Measurements from ENCODE around the gene FCGBP.
"Not testable (repeated sequence)": the region's sequence is repeated elsewhere in the genome, so short reads cannot be mapped to it uniquely, and the experiment has no call there.

Gene FCGBP

GRCh38 chr19:39916236-39916635, 18.2 kb downstream of the FCGBP start:
- Histone ChIP-seq H3K9ac (ENCODE audit: insufficient read length, low read depth) (no peak overlapping the region), H3K36me3 (ENCODE audit: insufficient read depth, insufficient read length, low read length) (no peaks in the 10 kb centered on the region), H3K4me1 (ENCODE audit: insufficient read depth, insufficient read length) (no peaks in the 10 kb centered on the region), H3K27me3 (ENCODE audit: insufficient read depth, insufficient read length) (no peaks in the 10 kb centered on the region), H3K4me3 (ENCODE audit: insufficient read length, low read depth) (no peak overlapping the region), H3K9me3 (ENCODE audit: insufficient read depth, low read length) (no peaks in the 10 kb centered on the region)
- TF ChIP-seq SUZ12 (IDR thresholded peaks at IDR 0.05; ENCODE audit: extremely low read depth, insufficient read depth, insufficient read length) (no peak), ZNF274 (IDR thresholded peaks at IDR 0.05; ENCODE audit: low read depth, low read length) (no peak), YY1 (IDR thresholded peaks at IDR 0.05; ENCODE audit: insufficient read depth, insufficient read length) (no peak)
- no peak for DNase-seq (ENCODE audit: low read depth, low spot score)

- H3K36me3 ChIP-seq (ENCODE audit: insufficient read depth, insufficient read length, low read length), result no peaks in the 10 kb centered on the region
- no peak overlapping the region for H3K9ac ChIP-seq (ENCODE audit: insufficient read length, low read depth)
- H3K4me3 ChIP-seq (ENCODE audit: insufficient read length, low read depth), result no peak overlapping the region
- no peak for TF ChIP-seq YY1 (IDR thresholded peaks at IDR 0.05; ENCODE audit: insufficient read depth, insufficient read length)
- TF ChIP-seq ZNF274 (IDR thresholded peaks at IDR 0.05; ENCODE audit: low read depth, low read length), result no peak
- no peak for TF ChIP-seq SUZ12 (IDR thresholded peaks at IDR 0.05; ENCODE audit: extremely low read depth, insufficient read depth, insufficient read length)
- DNase-seq (ENCODE audit: low read depth, low spot score), result no peak
- H3K4me1 ChIP-seq (ENCODE audit: insufficient read depth, insufficient read length), result no peaks in the 10 kb centered on the region
- no peaks in the 10 kb centered on the region for H3K27me3 ChIP-seq (ENCODE audit: insufficient read depth, insufficient read length)
- no peaks in the 10 kb centered on the region for H3K9me3 ChIP-seq (ENCODE audit: insufficient read depth, low read length)
Measured at GRCh38 chr19:39915848-39916215, 18.6 kb downstream of the FCGBP start.

- Histone ChIP-seq H3K9me3 (ENCODE audit: insufficient read depth, low read length) (no peaks in the 10 kb centered on the region), H3K36me3 (ENCODE audit: insufficient read depth, insufficient read length, low read length) (no peaks in the 10 kb centered on the region), H3K27me3 (ENCODE audit: insufficient read depth, insufficient read length) (no peaks in the 10 kb centered on the region), H3K4me3 (ENCODE audit: insufficient read length, low read depth) (no peak overlapping the region), H3K9ac (ENCODE audit: insufficient read length, low read depth) (no peak overlapping the region), H3K4me1 (ENCODE audit: insufficient read depth, insufficient read length) (no peaks in the 10 kb centered on the region)
- DNase-seq (ENCODE audit: low read depth, low spot score), result no peak
- TF ChIP-seq ZNF274 (IDR thresholded peaks at IDR 0.05; ENCODE audit: low read depth, low read length) (no peak), SUZ12 (IDR thresholded peaks at IDR 0.05; ENCODE audit: extremely low read depth, insufficient read depth, insufficient read length) (no peak), YY1 (IDR thresholded peaks at IDR 0.05; ENCODE audit: insufficient read depth, insufficient read length) (no peak)
Measured at GRCh38 chr19:39915101-39915847, 19.2 kb downstream of the FCGBP start.

- Histone ChIP-seq H3K36me3 (ENCODE audit: insufficient read depth, insufficient read length, low read length) (no peaks in the 10 kb centered on the region), H3K4me1 (ENCODE audit: insufficient read depth, insufficient read length) (no peaks in the 10 kb centered on the region), H3K9ac (ENCODE audit: insufficient read length, low read depth) (no peak overlapping the region), H3K9me3 (ENCODE audit: insufficient read depth, low read length) (no peaks in the 10 kb centered on the region), H3K4me3 (ENCODE audit: insufficient read length, low read depth) (no peak overlapping the region), H3K27me3 (ENCODE audit: insufficient read depth, insufficient read length) (no peaks in the 10 kb centered on the region)
- no peak for DNase-seq (ENCODE audit: low read depth, low spot score)
- TF ChIP-seq SUZ12 (IDR thresholded peaks at IDR 0.05; ENCODE audit: extremely low read depth, insufficient read depth, insufficient read length) (no peak), YY1 (IDR thresholded peaks at IDR 0.05; ENCODE audit: insufficient read depth, insufficient read length) (no peak), ZNF274 (IDR thresholded peaks at IDR 0.05; ENCODE audit: low read depth, low read length) (no peak)
Measured at GRCh38 chr19:39913682-39914333, 20.6 kb downstream of the FCGBP start.

GRCh38 chr19:39908803-39909202, 25.6 kb downstream of the FCGBP start:
- H3K9ac ChIP-seq (ENCODE audit: insufficient read length, low read depth), result no peak overlapping the region
- DNase-seq (ENCODE audit: low read depth, low spot score), result no peak

GRCh38 chr19:39906820-39907611, 27.4 kb downstream of the FCGBP start:
- Histone ChIP-seq H3K9me3 (ENCODE audit: insufficient read depth, low read length) (no peaks in the 10 kb centered on the region), H3K4me1 (ENCODE audit: insufficient read depth, insufficient read length) (no peaks in the 10 kb centered on the region), H3K36me3 (ENCODE audit: insufficient read depth, insufficient read length, low read length) (no peaks in the 10 kb centered on the region), H3K27me3 (ENCODE audit: insufficient read depth, insufficient read length) (no peaks in the 10 kb centered on the region), H3K4me3 (ENCODE audit: insufficient read length, low read depth) (no peak overlapping the region), H3K9ac (ENCODE audit: insufficient read length, low read depth) (no peak overlapping the region)
- TF ChIP-seq SUZ12 (IDR thresholded peaks at IDR 0.05; ENCODE audit: extremely low read depth, insufficient read depth, insufficient read length), result no peak
- no peak for TF ChIP-seq ZNF274 (IDR thresholded peaks at IDR 0.05; ENCODE audit: low read depth, low read length)
- no peak for TF ChIP-seq YY1 (IDR thresholded peaks at IDR 0.05; ENCODE audit: insufficient read depth, insufficient read length)
- no peak for DNase-seq (ENCODE audit: low read depth, low spot score)

More at GRCh38 chr19:39908803-39909202, 25.6 kb downstream of the FCGBP start:
- H3K36me3 ChIP-seq (ENCODE audit: insufficient read depth, insufficient read length, low read length), result no peaks in the 10 kb centered on the region
- TF ChIP-seq YY1 (IDR thresholded peaks at IDR 0.05; ENCODE audit: insufficient read depth, insufficient read length) (no peak), SUZ12 (IDR thresholded peaks at IDR 0.05; ENCODE audit: extremely low read depth, insufficient read depth, insufficient read length) (no peak), ZNF274 (IDR thresholded peaks at IDR 0.05; ENCODE audit: low read depth, low read length) (no peak)
- no peaks in the 10 kb centered on the region for H3K27me3 ChIP-seq (ENCODE audit: insufficient read depth, insufficient read length)
- H3K9me3 ChIP-seq (ENCODE audit: insufficient read depth, low read length), result no peaks in the 10 kb centered on the region
- no peak overlapping the region for H3K4me3 ChIP-seq (ENCODE audit: insufficient read length, low read depth)
- H3K4me1 ChIP-seq (ENCODE audit: insufficient read depth, insufficient read length), result no peaks in the 10 kb centered on the region

- Histone ChIP-seq H3K9ac (ENCODE audit: insufficient read length, low read depth) (no peak overlapping the region), H3K4me3 (ENCODE audit: insufficient read length, low read depth) (no peak overlapping the region), H3K9me3 (ENCODE audit: insufficient read depth, low read length) (no peaks in the 10 kb centered on the region), H3K27me3 (ENCODE audit: insufficient read depth, insufficient read length) (no peaks in the 10 kb centered on the region), H3K4me1 (ENCODE audit: insufficient read depth, insufficient read length) (no peaks in the 10 kb centered on the region), H3K36me3 (ENCODE audit: insufficient read depth, insufficient read length, low read length) (no peaks in the 10 kb centered on the region)
- TF ChIP-seq YY1 (IDR thresholded peaks at IDR 0.05; ENCODE audit: insufficient read depth, insufficient read length), result no peak
- TF ChIP-seq ZNF274 (IDR thresholded peaks at IDR 0.05; ENCODE audit: low read depth, low read length), result no peak
- TF ChIP-seq SUZ12 (IDR thresholded peaks at IDR 0.05; ENCODE audit: extremely low read depth, insufficient read depth, insufficient read length), result no peak
- DNase-seq (ENCODE audit: low read depth, low spot score), result no peak
Measured at GRCh38 chr19:39906283-39906682, 28.2 kb downstream of the FCGBP start.

- DNase-seq (ENCODE audit: low read depth, low spot score); H3K36me3 ChIP-seq (ENCODE audit: insufficient read depth, insufficient read length, low read length); H3K27me3 ChIP-seq (ENCODE audit: insufficient read depth, insufficient read length); H3K4me3 ChIP-seq (ENCODE audit: insufficient read length, low read depth); H3K4me1 ChIP-seq (ENCODE audit: insufficient read depth, insufficient read length); H3K9ac ChIP-seq (ENCODE audit: insufficient read length, low read depth); H3K9me3 ChIP-seq (ENCODE audit: insufficient read depth, low read length): not testable (repeated sequence)
Measured at GRCh38 chr19:39903486-39904091, 30.8 kb downstream of the FCGBP start.

- not testable (repeated sequence) for H3K4me3 ChIP-seq (ENCODE audit: insufficient read length, low read depth); H3K27me3 ChIP-seq (ENCODE audit: insufficient read depth, insufficient read length); H3K36me3 ChIP-seq (ENCODE audit: insufficient read depth, insufficient read length, low read length); DNase-seq (ENCODE audit: low read depth, low spot score); H3K9me3 ChIP-seq (ENCODE audit: insufficient read depth, low read length); H3K9ac ChIP-seq (ENCODE audit: insufficient read length, low read depth); H3K4me1 ChIP-seq (ENCODE audit: insufficient read depth, insufficient read length)
Measured at GRCh38 chr19:39902326-39902725, 32.1 kb downstream of the FCGBP start.

Data from NT2/D1 (cell line).